ENCODE data around the gene OR10G7. TPM values are rescaled to one million over a fixed set of nuclear protein-coding genes. Genes with fewer than 3 reads are reported as not detected.

OR10G7 gene
- total RNA-seq, 1 donor from 2014 or later, result not detected

GRCh38 chr11:124080327-124081001, 39.3 kb upstream of the OR10G7 start:
- no peak for FAIRE-seq
- Histone ChIP-seq H2AFZ (ENCODE audit: low read depth, low read length) (no peak overlapping the region), H3K9me3 (ENCODE audit: insufficient read depth, low read depth, low read length) (no peaks in the 10 kb centered on the region), H3K36me3 (ENCODE audit: insufficient read depth, low read length) (no peaks in the 10 kb centered on the region), H4K20me1 (ENCODE audit: insufficient read depth, low read length) (no peaks in the 10 kb centered on the region), H3K4me2 (ENCODE audit: low read length) (no peak overlapping the region), H3K27ac (ENCODE audit: low read depth, low read length) (no peak overlapping the region), H3K27me3 (ENCODE audit: insufficient read depth, low read length) (peaks cover 2% of the 10 kb centered on the region), H3K4me3 (ENCODE audit: insufficient read depth, low read depth, low read length) (no peak overlapping the region), H3K9ac (ENCODE audit: low read length) (no peak overlapping the region), H3K4me1 (ENCODE audit: insufficient read depth, low read length) (no peaks in the 10 kb centered on the region), H3K79me2 (ENCODE audit: insufficient read depth, low read length) (no peaks in the 10 kb centered on the region)
- H3K9me3 Mint-ChIP-seq (ENCODE audit: unreplicated experiment), result peaks cover 2% of the 10 kb centered on the region
- H3K36me3 Mint-ChIP-seq (ENCODE audit: low read depth, unreplicated experiment), result no peaks in the 10 kb centered on the region
- TF ChIP-seq EZH2 (IDR thresholded peaks at IDR 0.05; ENCODE audit: insufficient read depth, low read length) (no peak), CTCF (IDR thresholded peaks at IDR 0.05; ENCODE audit: insufficient read depth, low read depth, low read length) (no peak)
- H3K27me3 Mint-ChIP-seq (ENCODE audit: low read depth, unreplicated experiment), result no peaks in the 10 kb centered on the region
- H3K4me3 Mint-ChIP-seq (ENCODE audit: unreplicated experiment), result no peak overlapping the region
- peaks cover 7% of the 10 kb centered on the region for H3K4me1 Mint-ChIP-seq (ENCODE audit: low read depth, unreplicated experiment)
- H3K27ac Mint-ChIP-seq (ENCODE audit: unreplicated experiment), result no peak overlapping the region
- DNase-seq (ENCODE audit: low read depth), result no peak

GRCh38 chr11:124079631-124080326, 38.7 kb upstream of the OR10G7 start:
- H3K4me1 Mint-ChIP-seq (ENCODE audit: low read depth, unreplicated experiment), result peaks cover 7% of the 10 kb centered on the region
- H3K27ac Mint-ChIP-seq (ENCODE audit: unreplicated experiment), result no peak overlapping the region
- H3K9me3 Mint-ChIP-seq (ENCODE audit: unreplicated experiment), result peaks cover 2% of the 10 kb centered on the region
- Histone ChIP-seq H3K9ac (ENCODE audit: low read length) (no peak overlapping the region), H4K20me1 (ENCODE audit: insufficient read depth, low read length) (no peaks in the 10 kb centered on the region), H3K4me3 (ENCODE audit: insufficient read depth, low read depth, low read length) (no peak overlapping the region), H2AFZ (ENCODE audit: low read depth, low read length) (no peak overlapping the region), H3K4me2 (ENCODE audit: low read length) (no peak overlapping the region), H3K27ac (ENCODE audit: low read depth, low read length) (no peak overlapping the region), H3K4me1 (ENCODE audit: insufficient read depth, low read length) (no peaks in the 10 kb centered on the region), H3K79me2 (ENCODE audit: insufficient read depth, low read length) (no peaks in the 10 kb centered on the region), H3K36me3 (ENCODE audit: insufficient read depth, low read length) (no peaks in the 10 kb centered on the region), H3K9me3 (ENCODE audit: insufficient read depth, low read depth, low read length) (no peaks in the 10 kb centered on the region), H3K27me3 (ENCODE audit: insufficient read depth, low read length) (peaks cover 2% of the 10 kb centered on the region)
- H3K4me3 Mint-ChIP-seq (ENCODE audit: unreplicated experiment), result no peak overlapping the region
- no peak for FAIRE-seq
- TF ChIP-seq EZH2 (IDR thresholded peaks at IDR 0.05; ENCODE audit: insufficient read depth, low read length), result no peak
- no peak for TF ChIP-seq CTCF (IDR thresholded peaks at IDR 0.05; ENCODE audit: insufficient read depth, low read depth, low read length)
- H3K27me3 Mint-ChIP-seq (ENCODE audit: low read depth, unreplicated experiment), result no peaks in the 10 kb centered on the region
- no peaks in the 10 kb centered on the region for H3K36me3 Mint-ChIP-seq (ENCODE audit: low read depth, unreplicated experiment)
- DNase-seq (ENCODE audit: low read depth), result no peak

- Histone ChIP-seq H2AFZ (ENCODE audit: low read depth, low read length) (no peak overlapping the region), H3K79me2 (ENCODE audit: insufficient read depth, low read length) (no peaks in the 10 kb centered on the region), H3K9me3 (ENCODE audit: insufficient read depth, low read depth, low read length) (no peaks in the 10 kb centered on the region), H3K9ac (ENCODE audit: low read length) (no peak overlapping the region), H3K4me1 (ENCODE audit: insufficient read depth, low read length) (no peaks in the 10 kb centered on the region), H3K4me2 (ENCODE audit: low read length) (no peak overlapping the region), H3K27me3 (ENCODE audit: insufficient read depth, low read length) (peaks cover 2% of the 10 kb centered on the region), H4K20me1 (ENCODE audit: insufficient read depth, low read length) (no peaks in the 10 kb centered on the region), H3K4me3 (ENCODE audit: insufficient read depth, low read depth, low read length) (no peak overlapping the region), H3K36me3 (ENCODE audit: insufficient read depth, low read length) (no peaks in the 10 kb centered on the region), H3K27ac (ENCODE audit: low read depth, low read length) (no peak overlapping the region)
- Mint-ChIP-seq H3K27ac (ENCODE audit: unreplicated experiment) (no peak overlapping the region), H3K36me3 (ENCODE audit: low read depth, unreplicated experiment) (no peaks in the 10 kb centered on the region), H3K4me1 (ENCODE audit: low read depth, unreplicated experiment) (peaks cover 7% of the 10 kb centered on the region), H3K27me3 (ENCODE audit: low read depth, unreplicated experiment) (no peaks in the 10 kb centered on the region), H3K9me3 (ENCODE audit: unreplicated experiment) (peaks cover 4% of the 10 kb centered on the region), H3K4me3 (ENCODE audit: unreplicated experiment) (no peak overlapping the region)
- no peak for DNase-seq (ENCODE audit: low read depth)
- FAIRE-seq, result no peak
- TF ChIP-seq EZH2 (IDR thresholded peaks at IDR 0.05; ENCODE audit: insufficient read depth, low read length) (no peak), CTCF (IDR thresholded peaks at IDR 0.05; ENCODE audit: insufficient read depth, low read depth, low read length) (no peak)
Observed at GRCh38 chr11:124078591-124078990, 37.5 kb upstream of the OR10G7 start.

All from astrocyte (in vitro differentiated cells and primary cell).